ENCODE measurements around the gene FOXN4. TPM values are rescaled to one million over a fixed set of nuclear protein-coding genes. Genes with fewer than 3 reads are reported as not detected.

FOXN4 gene
- total and polyA plus RNA-seq, 9 of the 15 experiments (the other 6 are each of a cell fraction or from before 2014, with no cell fraction given): not detected

- Histone ChIP-seq H3K4me1 (replicated peaks in 1 of 2; ENCODE audit: control insufficient read depth in 2 of 2, insufficient read depth in 2 of 2, low read length in 2 of 2) (no peaks in the 10 kb centered on the region), H3K27me3 (ENCODE audit: control insufficient read depth in 2 of 2, insufficient read depth in 2 of 2, low read length in 2 of 2) (peaks cover 16 to 30% of the 10 kb centered on the region in 2 experiments; a peak in 4 of 5 replicates), H3K36me3 (ENCODE audit: control insufficient read depth, insufficient read depth, low read length) (no peaks in the 10 kb centered on the region), H3K4me3 (no peak overlapping the region), H3K4me2 (ENCODE audit: insufficient read depth, low read length) (no peak overlapping the region), H3K9me1 (ENCODE audit: control insufficient read depth, insufficient read depth, low read length) (no peaks in the 10 kb centered on the region), H4K20me1 (replicated peaks; ENCODE audit: control insufficient read depth, insufficient read depth, low read length) (no peaks in the 10 kb centered on the region), H3K9ac (ENCODE audit: insufficient read depth in 1 of 2, low read depth in 2 of 2, low read length in 2 of 2) (no peak overlapping the region), H3K79me2 (ENCODE audit: control insufficient read depth, insufficient read depth, low read length) (no peaks in the 10 kb centered on the region), H3K9me3 (replicated peaks; ENCODE audit: control insufficient read depth, insufficient read depth, low read depth, low read length) (no peaks in the 10 kb centered on the region), H2AFZ (ENCODE audit: low read depth, low read length) (no peak overlapping the region), H3K27ac (ENCODE audit: extremely low read depth, low read depth, low read length) (no peak overlapping the region)
- WGBS (ENCODE audit: insufficient coverage, low coverage, missing lambda C conversion rate): 0% methylated on average over 3 of the region's 3 CpGs
- DNase-seq (ENCODE audit: extremely low read depth in 1 of 4, low spot score in 3 of 4): no peak
- BruUV-seq (replicated peaks): no TSS peak
- intact Hi-C loops (cut with micrococcal nuclease) (no loop called here), in situ Hi-C loops (cut with MboI) (no loop called here)
- ChIA-PET POLR2A (interaction anchor here (0.7 to 2.2 kb wide), 3 partner anchors 10 to 148 kb away, joined by 3 to 4 read pairs (median 3); no protein-coding TSS in a partner anchor), CTCF (ENCODE audit: low intra/inter-chr PET ratio) (no interaction called here)
- ATAC-seq: no peak
- FAIRE-seq: no peak
- TF ChIP-seq STAT5A (IDR thresholded peaks at IDR 0.05; ENCODE audit: borderline replicate concordance, low read length): no peak
- TF ChIP-seq POLR2G (IDR thresholded peaks at IDR 0.05; ENCODE audit: low read depth, low read length): no peak
- peak; percentile 45; the same call in 1 of the 2 replicates for TF ChIP-seq ZNF436 (CRISPR knock-in tag; IDR thresholded peaks at IDR 0.05)
- no peak for TF ChIP-seq USF2 (CRISPR knock-in tag; IDR thresholded peaks at IDR 0.05)
- TF ChIP-seq ZKSCAN8 (CRISPR knock-in tag; IDR thresholded peaks at IDR 0.05): no peak
- peak; percentile 90 for TF ChIP-seq ZFP36 (IDR thresholded peaks at IDR 0.05; ENCODE audit: low read depth, low read length, partially characterized antibody)
Observed at GRCh38 chr12:109301643-109302168, 7.4 kb downstream of the FOXN4 start.
